BJ (cell line): ENCODE data around the gene FLNC. TPM values are rescaled to one million over a fixed set of nuclear protein-coding genes. Genes with fewer than 3 reads are reported as not detected.

Experiments used
- CTCF ChIA-PET: fragments of 350-600 bp; formaldehyde crosslinking; extraction: SDS; loops from one replicate; lab custom pipeline; 2021; ENCODE audit warnings: antibody characterized with exemption, inconsistent platforms; lab: Yijun Ruan, JAX
- POLR2A ChIA-PET: fragments of 300-600 bp; sonication (Branson Sonifier 250); formaldehyde crosslinking; extraction: SDS; loops from one replicate; lab custom pipeline; 2021; ENCODE audit warnings: antibody characterized with exemption; lab: Charles Lee
- DNase-seq: peaks from one replicate; pipeline ENCODE4 v3.0.0-alpha.2; 2011; ENCODE audit warnings: low read depth
- H3K27me3 ChIP-seq: 2 replicates; pipeline ENCODE4 v1.6.0; 2011; ENCODE audit warnings: low read length; ENCODE audit not compliant: control insufficient read depth, insufficient read depth
- H3K36me3 ChIP-seq: 2 replicates; pipeline ENCODE4 v1.5.1; 2011; ENCODE audit warnings: low read length; ENCODE audit not compliant: control insufficient read depth, insufficient read depth
- H3K4me3 ChIP-seq: 2 replicates; pipeline ENCODE4 v1.5.1; 2011; ENCODE audit warnings: low read depth, mild to moderate bottlenecking, control low read depth, low read length
- polyA plus RNA-seq: library from polyadenylated mRNA; depleted of rRNA; stranded (reverse); fragments of >200 nt; gene quantifications from 2 replicates; pipeline ENCODE4 v1.2.3, GENCODE V29; 2011
- TF ChIP-seq, protein P1 (sequence below): IDR thresholded peaks from 2 replicates; pipeline ENCODE4 v1.5.1; 2011; ENCODE audit warnings: low read depth, mild to moderate bottlenecking, control low read depth, inconsistent platforms, low read length, moderate library complexity; ENCODE audit not compliant: insufficient read depth

The FLNC gene
- polyA plus RNA-seq, 1 experiment: 58.6 TPM

DNA sequence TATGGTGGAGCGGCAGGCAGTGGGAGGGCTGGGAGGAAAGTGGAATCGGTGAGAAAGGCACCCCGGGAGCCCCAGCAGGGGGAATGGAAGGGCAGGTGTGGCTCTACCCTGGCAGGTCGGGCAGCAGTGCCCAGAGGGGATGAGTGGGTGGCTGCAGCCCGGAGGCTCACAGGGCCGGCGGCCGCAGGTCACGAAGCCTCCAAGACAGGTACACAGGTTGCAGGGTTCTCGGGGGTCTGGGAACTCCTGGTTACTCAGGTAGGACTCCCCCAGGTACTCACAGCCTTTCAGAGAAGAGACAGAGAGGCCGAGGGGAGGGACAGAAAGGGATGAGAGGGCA, 58.5 kb downstream of the FLNC start:
- Histone ChIP-seq H3K4me3 (no peak overlapping the region), H3K27me3 (0 out of 2 replicates have a peak, but pooled peaks cover 2% of the 10 kb centered on the region), H3K36me3 (no peaks in the 10 kb centered on the region)
- ChIA-PET POLR2A (no interaction called here), CTCF (interaction anchor here (1.0 kb wide), 1 partner anchor 9 kb away, joined by 6 read pairs; no protein-coding TSS in a partner anchor)
- DNase-seq: no peak
- TF ChIP-seq, protein P1, sequence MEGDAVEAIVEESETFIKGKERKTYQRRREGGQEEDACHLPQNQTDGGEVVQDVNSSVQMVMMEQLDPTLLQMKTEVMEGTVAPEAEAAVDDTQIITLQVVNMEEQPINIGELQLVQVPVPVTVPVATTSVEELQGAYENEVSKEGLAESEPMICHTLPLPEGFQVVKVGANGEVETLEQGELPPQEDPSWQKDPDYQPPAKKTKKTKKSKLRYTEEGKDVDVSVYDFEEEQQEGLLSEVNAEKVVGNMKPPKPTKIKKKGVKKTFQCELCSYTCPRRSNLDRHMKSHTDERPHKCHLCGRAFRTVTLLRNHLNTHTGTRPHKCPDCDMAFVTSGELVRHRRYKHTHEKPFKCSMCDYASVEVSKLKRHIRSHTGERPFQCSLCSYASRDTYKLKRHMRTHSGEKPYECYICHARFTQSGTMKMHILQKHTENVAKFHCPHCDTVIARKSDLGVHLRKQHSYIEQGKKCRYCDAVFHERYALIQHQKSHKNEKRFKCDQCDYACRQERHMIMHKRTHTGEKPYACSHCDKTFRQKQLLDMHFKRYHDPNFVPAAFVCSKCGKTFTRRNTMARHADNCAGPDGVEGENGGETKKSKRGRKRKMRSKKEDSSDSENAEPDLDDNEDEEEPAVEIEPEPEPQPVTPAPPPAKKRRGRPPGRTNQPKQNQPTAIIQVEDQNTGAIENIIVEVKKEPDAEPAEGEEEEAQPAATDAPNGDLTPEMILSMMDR: no peak

DNA sequence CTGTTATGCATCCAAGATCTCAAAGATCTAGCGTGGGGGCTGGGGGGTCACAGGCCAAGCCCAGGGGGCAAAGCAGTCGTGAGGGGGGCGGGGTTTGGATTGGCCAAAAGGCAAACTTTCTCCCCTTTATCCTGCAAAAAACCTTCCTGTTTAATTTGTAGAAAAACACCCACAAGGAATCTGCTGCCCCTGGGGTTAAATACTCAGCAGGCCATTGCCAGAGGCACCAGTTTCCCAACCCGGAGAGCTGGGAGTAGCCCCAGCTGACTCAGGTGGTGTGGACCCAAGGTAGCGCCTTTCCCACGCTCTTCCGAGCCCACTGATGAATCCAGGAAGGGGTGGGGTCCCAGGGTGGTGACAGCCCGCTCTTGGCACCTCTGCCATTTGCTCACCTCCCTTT, 58.9 kb downstream of the FLNC start:
- H3K4me3 ChIP-seq: no peak overlapping the region
- TF ChIP-seq, protein P1: no peak
- no peaks in the 10 kb centered on the region for H3K36me3 ChIP-seq
- 0 out of 2 replicates have a peak, but pooled peaks cover 2% of the 10 kb centered on the region for H3K27me3 ChIP-seq
- DNase-seq: no peak
- POLR2A ChIA-PET: no interaction called here
- CTCF ChIA-PET: interaction anchor here (1.0 kb wide), 1 partner anchor 9 kb away, joined by 6 read pairs; no protein-coding TSS in a partner anchor

DNA sequence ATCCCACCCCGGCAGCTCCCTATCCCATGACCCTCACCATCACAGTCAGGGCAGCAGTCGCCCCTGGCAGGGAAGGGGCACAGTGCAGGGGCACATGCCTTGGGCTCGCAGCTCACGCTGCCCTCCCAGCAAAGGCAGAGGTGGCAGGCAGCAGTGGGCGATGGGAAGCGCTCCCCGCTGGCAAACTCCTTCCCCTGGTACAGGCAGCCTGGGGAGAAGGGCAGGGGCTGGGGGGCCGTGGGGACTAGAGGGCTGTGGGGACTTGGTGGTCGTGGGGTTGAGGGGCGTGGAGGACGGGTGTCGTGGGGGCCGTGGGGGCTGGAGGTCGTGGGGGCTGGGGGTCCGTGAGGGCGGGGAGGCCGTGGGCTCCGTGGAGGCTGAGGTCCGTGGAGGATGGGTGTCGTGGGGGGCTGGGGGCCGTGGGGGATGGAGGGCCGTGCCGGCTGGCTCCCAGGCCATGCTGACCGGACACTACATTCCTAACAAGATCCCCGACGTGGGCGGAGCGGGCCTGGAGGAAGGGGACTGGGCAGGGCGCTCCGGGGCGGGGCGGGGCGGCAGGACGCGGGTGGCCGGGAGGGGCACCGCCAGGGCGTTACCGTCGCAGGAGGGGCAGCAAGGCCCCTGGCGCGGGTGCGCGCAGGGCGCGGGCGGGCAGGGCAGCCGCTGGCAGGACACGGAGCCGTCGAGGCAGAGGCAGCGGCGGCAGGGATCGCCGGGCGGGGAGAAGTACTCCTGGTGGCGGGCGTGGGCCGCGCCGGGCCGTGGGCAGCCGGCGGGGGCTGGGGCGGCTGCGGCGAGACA, 60.3 kb downstream of the FLNC start:
- no peaks in the 10 kb centered on the region for H3K36me3 ChIP-seq
- ChIA-PET POLR2A (interaction anchor here (0.5 kb wide), 1 partner anchor 108 kb away, joined by 3 read pairs; no protein-coding TSS in a partner anchor), CTCF (no interaction called here)
- 0 out of 2 replicates have a peak, but pooled peaks cover 2% of the 10 kb centered on the region for H3K27me3 ChIP-seq
- DNase-seq: no peak
- TF ChIP-seq, protein P1: no peak
- no peak overlapping the region for H3K4me3 ChIP-seq

DNA sequence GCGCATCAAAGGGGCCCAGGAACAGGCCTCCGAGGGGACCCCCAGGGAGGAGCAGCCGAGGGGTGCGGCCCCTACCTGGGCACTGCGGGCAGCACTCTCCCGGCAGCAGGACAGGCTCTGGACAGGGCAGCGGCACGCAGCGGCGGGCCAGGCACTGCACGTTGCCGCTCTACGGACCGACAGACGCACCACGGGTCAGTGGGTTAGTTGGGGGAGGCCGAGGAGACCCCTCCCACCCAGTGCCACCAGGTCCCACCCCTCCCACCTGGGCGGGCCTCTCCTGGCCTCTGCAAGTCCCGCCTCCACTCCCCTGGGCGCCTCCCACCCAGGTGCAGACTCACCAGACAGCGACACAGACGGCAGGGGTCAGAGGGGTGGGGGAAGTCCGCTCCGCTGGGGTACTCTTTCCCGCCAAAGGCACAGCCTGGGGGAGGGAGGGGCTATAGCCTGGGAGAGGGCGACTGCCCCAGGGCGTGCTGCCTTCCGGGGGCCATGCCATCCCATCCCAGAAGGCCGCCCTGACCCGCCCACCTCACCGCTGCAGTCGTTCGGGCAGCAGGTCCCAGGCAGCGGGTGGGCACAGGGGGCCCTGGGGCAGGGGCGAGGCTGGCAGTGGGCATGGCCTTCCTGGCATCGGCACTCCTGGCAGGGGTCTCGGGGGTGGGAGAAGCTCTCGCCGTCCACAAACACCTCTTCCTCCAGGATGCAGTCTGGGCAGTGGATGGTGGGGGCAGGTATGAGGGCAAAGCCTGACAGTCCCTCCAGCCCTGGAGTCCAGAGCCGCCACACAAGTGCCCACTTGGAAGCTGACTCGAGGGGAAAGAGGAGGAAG, 61.1 kb downstream of the FLNC start:
- Histone ChIP-seq H3K4me3 (no peak overlapping the region), H3K27me3 (0 out of 2 replicates have a peak, but pooled peaks cover 2% of the 10 kb centered on the region), H3K36me3 (no peaks in the 10 kb centered on the region)
- DNase-seq: no peak
- POLR2A ChIA-PET: no interaction called here
- CTCF ChIA-PET: interaction anchor here (1.9 kb wide), 1 partner anchor 8 kb away, joined by 7 read pairs; no protein-coding TSS in a partner anchor
- TF ChIP-seq, protein P1: no peak

DNA sequence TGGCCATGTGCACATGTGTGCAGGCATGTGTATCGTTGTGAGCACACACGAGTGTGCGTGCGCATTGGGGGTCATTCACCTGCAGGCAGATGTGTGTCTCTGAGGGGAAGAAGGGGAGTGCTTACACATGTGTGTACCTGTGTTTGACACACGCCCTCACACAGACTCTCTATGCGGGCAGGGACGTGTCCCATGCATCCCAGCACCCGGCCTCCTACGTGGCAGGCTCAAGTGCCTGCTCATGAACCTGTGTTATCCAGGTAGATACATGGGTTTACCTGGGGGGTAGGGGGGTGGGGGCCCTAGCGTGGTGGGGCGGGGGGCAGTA, 61.7 kb downstream of the FLNC start:
- H3K27me3 ChIP-seq: 0 out of 2 replicates have a peak, but pooled peaks cover 2% of the 10 kb centered on the region
- no peaks in the 10 kb centered on the region for H3K36me3 ChIP-seq
- ChIA-PET POLR2A (no interaction called here), CTCF (interaction anchor here (1.9 to 2.0 kb wide), 2 partner anchors 8 to 200 kb away, joined by 6 to 7 read pairs; no protein-coding TSS in a partner anchor)
- H3K4me3 ChIP-seq: no peak overlapping the region
- DNase-seq: no peak
- TF ChIP-seq, protein P1: no peak
